H1 (cell line): ENCODE data around the gene ATP6V0A1. TPM values are rescaled to one million over a fixed set of nuclear protein-coding genes. Genes with fewer than 3 reads are reported as not detected.

Experiments
- ASH2L ChIP-seq: fragments of 200-600, 300-600 bp; sonication (generic); IDR thresholded peaks from one replicate; pipeline ENCODE4 v1.7.1; 2017; ENCODE audit warnings: low read length
- ATF3 ChIP-seq: IDR thresholded peaks from 2 replicates; pipeline ENCODE4 v1.6.1; 2011; ENCODE audit warnings: low read depth, mild to moderate bottlenecking, low read length; ENCODE audit not compliant: insufficient read depth
- BCL11A ChIP-seq, 2 experiments: IDR thresholded peaks; one replicate each; pipeline ENCODE4 v1.6.1; 2011; ENCODE audit warnings: low read depth in 2 of 2, low read length in 2 of 2, mild to moderate bottlenecking in 2 of 2
- CREB1 ChIP-seq: IDR thresholded peaks from 2 replicates; pipeline ENCODE4 v1.6.1; 2012; ENCODE audit warnings: inconsistent platforms
- EGR1 ChIP-seq: IDR thresholded peaks from 2 replicates; pipeline ENCODE4 v1.6.1; 2011; ENCODE audit warnings: low read depth, low read length, borderline replicate concordance
- GABPA ChIP-seq: IDR thresholded peaks from 2 replicates; pipeline ENCODE4 v1.6.1; 2011; ENCODE audit warnings: mild to moderate bottlenecking, low read length, moderate library complexity, borderline replicate concordance; ENCODE audit not compliant: insufficient read depth
- KDM4A ChIP-seq: IDR thresholded peaks from one replicate; pipeline ENCODE4 v1.7.1; 2012; ENCODE audit warnings: low read depth, mild to moderate bottlenecking, moderate library complexity, low read length, inconsistent platforms; ENCODE audit not compliant: severe bottlenecking
- POLR2A ChIP-seq, 2 experiments: IDR thresholded peaks; 1 replicate in 1 of 2; 2 replicates in 1 of 2; pipeline ENCODE4 v1.6.1; 2011; ENCODE audit warnings: low read depth in 2 of 2, low read length in 2 of 2, mild to moderate bottlenecking in 2 of 2; ENCODE audit errors: control extremely low read depth in 1 of 2
- RAD21 ChIP-seq, 2 experiments: IDR thresholded peaks in 1 of 2; conservative IDR thresholded peaks in 1 of 2; 2 replicates each; pipeline ENCODE4 v1.6.1; 2011; ENCODE audit warnings: low read depth in 2 of 2, low read length in 2 of 2, improper control_type of control experiment in 1 of 2, inconsistent platforms in 1 of 2, mild to moderate bottlenecking in 1 of 2, moderate library complexity in 1 of 2
- SIX5 ChIP-seq: IDR thresholded peaks from 2 replicates; pipeline ENCODE4 v1.6.1; 2011; ENCODE audit warnings: mild to moderate bottlenecking, low read depth, low read length
- SP1 ChIP-seq: IDR thresholded peaks from 2 replicates; pipeline ENCODE4 v1.6.1; 2011; ENCODE audit warnings: low read depth, low read length
- SUZ12 ChIP-seq: fragments of 200-600 bp; sonication (generic); IDR thresholded peaks from 2 replicates; pipeline ENCODE4 v1.6.1; 2012; ENCODE audit warnings: mild to moderate bottlenecking, inconsistent platforms, low read length, moderate library complexity, mixed read lengths
- TAF1 ChIP-seq: IDR thresholded peaks from 2 replicates; pipeline ENCODE4 v1.6.1; 2011; ENCODE audit warnings: mild to moderate bottlenecking, low read depth, low read length
- polyA plus RNA-seq, 7 experiments: library from polyadenylated mRNA; depleted of rRNA in 3 of 7; stranded (reverse) in 5 of 7; unstranded in 2 of 7; fragments of >200 nt in 5 of 7; fragments of 200-250 nt in 2 of 7; gene quantifications; 1 replicate in 5 of 7; 2 replicates in 1 of 7; 4 replicates in 1 of 7; pipeline versions ENCODE4 v1.2.1 to v1.2.3, GENCODE V29; 2011 to 2013; ENCODE audit warnings: missing spikeins in 2 of 7, mixed read lengths in 2 of 7
- total RNA-seq: library from RNA; stranded (reverse); fragmentation: NEBNext Ultra II Directional; extraction: Animal tissue kit (Norgen Biotek cat#: 25700); gene quantifications from 2 replicates; pipeline ENCODE4 v1.2.1, GENCODE V29; 2021

ATP6V0A1 gene
- total and polyA plus RNA-seq, 2 of the 8 experiments (the other 6 are each of a cell fraction or from before 2014, with no cell fraction given), result 55.3 to 63.4 TPM

GRCh38 chr17:42548070-42548837 is 89.6 kb downstream of the ATP6V0A1 start (continued):
- TF ChIP-seq RAD21 (IDR thresholded peaks at IDR 0.05 in 1 of 2, conservative IDR thresholded peaks at IDR 0.05 in 1 of 2; ENCODE audit: low read depth in 2 of 2, low read length in 2 of 2), result peak; percentile 36 to 48
- TF ChIP-seq SIX5, result no peak
- peak; percentile 62; the same call in 1 of the 2 replicates for TF ChIP-seq TAF1
- peak; percentile 27 for TF ChIP-seq KDM4A
- no peak for TF ChIP-seq SUZ12
- TF ChIP-seq CREB1, result peak; percentile 63
- peak; percentile 98 for TF ChIP-seq EGR1
- peak; percentile 76; the same call in 1 of the 2 replicates for TF ChIP-seq GABPA
- TF ChIP-seq ATF3, result no peak
- no peak for TF ChIP-seq BCL11A (IDR thresholded peaks at IDR 0.05; ENCODE audit: low read depth in 2 of 2, low read length in 2 of 2)
- peak; percentile 57 to 62; a peak in 2 of 3 replicates for TF ChIP-seq POLR2A (IDR thresholded peaks at IDR 0.05; ENCODE audit: control extremely low read depth in 1 of 2, low read depth in 2 of 2, low read length in 2 of 2)
- TF ChIP-seq SP1, result 0 out of 2 replicates have a peak, but pooled peaks have one; percentile 30
- peak; percentile 47 for TF ChIP-seq ASH2L
